ENCODE measurements around the gene GABBR2. TPM values are rescaled to one million over a fixed set of nuclear protein-coding genes. Genes with fewer than 3 reads are reported as not detected.

The GABBR2 gene
- total and polyA plus RNA-seq, 12 donors = 0.17 to 9.0 (median 3.7) TPM

DNA sequence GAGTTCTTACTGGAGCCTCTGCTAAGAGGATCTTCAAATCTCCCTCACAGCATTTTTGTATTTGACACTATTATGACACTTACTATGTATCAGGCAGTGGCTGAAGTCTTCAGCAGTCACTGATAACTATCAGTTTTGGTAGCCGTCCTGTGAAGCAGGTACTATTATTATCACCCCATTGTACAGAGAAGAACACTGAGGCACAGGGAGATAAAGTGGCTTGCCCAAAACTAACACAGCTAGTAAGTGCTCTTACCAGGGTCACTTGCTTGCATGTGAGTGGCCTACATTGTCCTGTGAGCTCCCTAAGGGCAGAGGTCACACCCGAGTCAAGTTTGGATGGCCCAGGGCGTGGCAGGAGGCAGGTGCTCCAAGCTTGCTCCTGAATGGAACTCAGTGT is 16.8 kb downstream of the GABBR2 start:
- no peak overlapping the region for H3K4me3 ChIP-seq
- no peaks in the 10 kb centered on the region for H3K27me3 ChIP-seq
- no peaks in the 10 kb centered on the region for H3K4me1 ChIP-seq (replicated peaks in 1 of 2)
- TF ChIP-seq POLR2A (IDR thresholded peaks at IDR 0.05) = no peak
- TF ChIP-seq, protein P1, sequence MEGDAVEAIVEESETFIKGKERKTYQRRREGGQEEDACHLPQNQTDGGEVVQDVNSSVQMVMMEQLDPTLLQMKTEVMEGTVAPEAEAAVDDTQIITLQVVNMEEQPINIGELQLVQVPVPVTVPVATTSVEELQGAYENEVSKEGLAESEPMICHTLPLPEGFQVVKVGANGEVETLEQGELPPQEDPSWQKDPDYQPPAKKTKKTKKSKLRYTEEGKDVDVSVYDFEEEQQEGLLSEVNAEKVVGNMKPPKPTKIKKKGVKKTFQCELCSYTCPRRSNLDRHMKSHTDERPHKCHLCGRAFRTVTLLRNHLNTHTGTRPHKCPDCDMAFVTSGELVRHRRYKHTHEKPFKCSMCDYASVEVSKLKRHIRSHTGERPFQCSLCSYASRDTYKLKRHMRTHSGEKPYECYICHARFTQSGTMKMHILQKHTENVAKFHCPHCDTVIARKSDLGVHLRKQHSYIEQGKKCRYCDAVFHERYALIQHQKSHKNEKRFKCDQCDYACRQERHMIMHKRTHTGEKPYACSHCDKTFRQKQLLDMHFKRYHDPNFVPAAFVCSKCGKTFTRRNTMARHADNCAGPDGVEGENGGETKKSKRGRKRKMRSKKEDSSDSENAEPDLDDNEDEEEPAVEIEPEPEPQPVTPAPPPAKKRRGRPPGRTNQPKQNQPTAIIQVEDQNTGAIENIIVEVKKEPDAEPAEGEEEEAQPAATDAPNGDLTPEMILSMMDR (IDR thresholded peaks at IDR 0.05) = no peak
- H3K9me3 ChIP-seq (replicated peaks in 1 of 3) = no peaks in the 10 kb centered on the region
- no peaks in the 10 kb centered on the region for H3K36me3 ChIP-seq (replicated peaks in 1 of 2)
- 85 to 98% (median 88%) methylated on average over 1 to 3 of the region's 3 CpGs for WGBS, 4 donors
- DNase-seq = no peak
- intact Hi-C loops (cut with DNase I) = no loop called here
- H3K27ac ChIP-seq = no peak overlapping the region

DNA sequence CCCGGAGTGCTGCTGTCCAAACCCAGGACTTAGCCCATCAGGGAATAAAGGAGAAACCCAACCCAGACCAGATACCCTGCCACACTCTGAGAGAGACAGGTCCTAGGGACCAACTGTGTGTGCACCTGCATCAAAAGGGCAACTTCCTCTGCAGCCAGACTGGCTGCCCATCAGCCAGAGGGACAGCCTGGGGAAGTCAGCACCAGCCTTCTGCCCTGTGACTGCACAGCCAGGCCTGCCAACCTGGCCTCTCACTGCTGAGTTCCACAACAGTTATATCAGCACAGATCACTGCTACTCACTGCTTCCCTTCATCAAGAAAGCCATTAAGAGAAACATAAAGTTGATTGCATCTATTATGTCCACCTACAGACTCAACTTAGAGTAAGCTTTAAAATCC is 18.0 kb downstream of the GABBR2 start:
- Histone ChIP-seq H3K4me1 (replicated peaks in 1 of 2) (no peaks in the 10 kb centered on the region), H3K4me3 (no peak overlapping the region), H3K9me3 (replicated peaks in 1 of 3) (no peaks in the 10 kb centered on the region), H3K27me3 (no peaks in the 10 kb centered on the region), H3K27ac (no peak overlapping the region), H3K36me3 (replicated peaks in 1 of 2) (no peaks in the 10 kb centered on the region)
- 74 to 100% (median 88%) methylated on average over 1 of the region's 1 CpG; no CpG with 5 or more reads in 1 of the 4 donors for WGBS, 4 donors
- TF ChIP-seq POLR2A (IDR thresholded peaks at IDR 0.05) = no peak
- TF ChIP-seq, protein P1 (IDR thresholded peaks at IDR 0.05) = no peak
- intact Hi-C loops (cut with DNase I) = no loop called here
- no peak for DNase-seq

DNA sequence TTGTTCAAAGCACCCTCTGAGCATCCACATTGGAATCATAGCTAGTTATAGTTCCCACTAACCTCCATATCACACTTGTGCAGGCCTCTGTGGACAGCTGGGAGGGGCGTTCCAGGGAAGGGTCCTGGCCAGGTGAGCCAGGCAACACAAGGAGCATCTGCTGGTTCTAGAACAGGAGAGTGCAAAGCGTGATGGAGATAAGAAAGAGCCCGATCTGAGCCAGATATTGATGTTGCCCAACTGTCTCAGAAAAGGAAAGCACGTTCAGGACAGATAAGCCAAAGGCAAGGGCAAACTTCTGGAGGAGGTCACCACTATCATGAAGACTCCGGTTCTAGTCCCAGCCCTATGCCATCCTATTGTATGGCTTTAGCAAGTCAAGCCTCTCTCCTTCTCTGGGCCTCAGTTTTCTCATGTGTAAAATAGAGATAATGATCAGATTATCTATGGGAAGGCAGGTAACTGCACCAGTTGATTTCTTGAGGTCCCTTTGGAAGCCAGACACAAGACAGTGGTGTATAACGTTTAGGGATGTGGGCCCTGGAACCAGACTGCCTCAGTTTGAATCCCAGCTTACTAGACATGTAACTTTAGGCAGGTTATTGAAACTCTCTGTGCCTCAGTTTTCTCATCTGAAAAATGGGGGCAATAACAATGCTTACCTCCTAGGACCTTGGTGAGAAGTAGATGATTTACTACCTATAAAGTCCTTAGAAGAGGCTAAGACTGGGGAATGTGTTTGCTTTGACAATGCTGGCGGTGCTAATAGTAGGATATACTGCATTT is 19.8 kb downstream of the GABBR2 start:
- DNase-seq = no peak
- no peaks in the 10 kb centered on the region for H3K9me3 ChIP-seq (replicated peaks in 1 of 3)
- no peaks in the 10 kb centered on the region for H3K4me1 ChIP-seq (replicated peaks in 1 of 2)
- H3K4me3 ChIP-seq = no peak overlapping the region
- no peak for TF ChIP-seq POLR2A (IDR thresholded peaks at IDR 0.05)
- TF ChIP-seq, protein P1 (IDR thresholded peaks at IDR 0.05) = no peak
- WGBS, 4 donors = 82 to 89% (median 87%) methylated on average over 7 of the region's 7 CpGs
- H3K36me3 ChIP-seq (replicated peaks in 1 of 2) = no peaks in the 10 kb centered on the region
- no peaks in the 10 kb centered on the region for H3K27me3 ChIP-seq
- intact Hi-C loops (cut with DNase I) = no loop called here
- no peak overlapping the region for H3K27ac ChIP-seq

DNA sequence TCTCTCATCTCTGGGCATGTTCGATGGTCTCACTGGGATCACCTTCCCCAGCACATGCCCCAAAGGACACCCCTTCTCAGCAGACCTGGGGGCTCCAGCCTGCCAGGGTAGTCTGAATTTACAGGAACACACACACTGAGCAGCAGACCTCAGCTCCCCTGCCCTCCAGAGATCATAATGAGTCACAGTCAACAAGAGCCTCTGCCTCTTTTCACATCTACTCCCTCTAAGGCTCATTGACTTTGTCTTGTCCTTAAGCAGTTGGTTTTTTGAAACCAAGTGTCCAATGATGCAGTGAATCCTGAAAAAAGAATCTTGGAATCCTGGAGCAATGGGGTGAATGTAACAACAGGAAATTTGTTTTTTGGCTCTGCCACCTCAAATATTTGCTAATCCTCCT is 20.8 kb downstream of the GABBR2 start:
- H3K27ac ChIP-seq = no peak overlapping the region
- H3K27me3 ChIP-seq = no peaks in the 10 kb centered on the region
- no peak for TF ChIP-seq POLR2A (IDR thresholded peaks at IDR 0.05)
- TF ChIP-seq, protein P1 (IDR thresholded peaks at IDR 0.05) = no peak
- 88 to 100% (median 98%) methylated on average over 1 of the region's 1 CpG for WGBS, 4 donors
- H3K4me3 ChIP-seq = no peak overlapping the region
- H3K36me3 ChIP-seq (replicated peaks in 1 of 2) = no peaks in the 10 kb centered on the region
- no peaks in the 10 kb centered on the region for H3K9me3 ChIP-seq (replicated peaks in 1 of 3)
- DNase-seq = no peak
- H3K4me1 ChIP-seq (replicated peaks in 1 of 2) = no peaks in the 10 kb centered on the region
- intact Hi-C loops (cut with DNase I) = no loop called here

Measured in adrenal gland (tissue), 12 donors.